Measurements from ENCODE around the gene RAD9A.

GRCh38 chr11:67420646-67421429 lies 29.1 kb downstream of the RAD9A start:
- TF ChIP-seq POLR2AphosphoS5 (IDR thresholded peaks at IDR 0.05; ENCODE audit: low read depth, low read length) (no peak), POLR2A (IDR thresholded peaks at IDR 0.05; ENCODE audit: low read depth, low read length) (no peak; the same call in 1 of the 2 replicates), TAF1 (IDR thresholded peaks at IDR 0.05; ENCODE audit: borderline replicate concordance, low read depth, low read length) (no peak)

Data from GM12892 (cell line).